Neural cell (in vitro differentiated cells): ENCODE results near the gene FAM3D.

Experiments
- EZH2 ChIP-seq: fragments of 200-600, 300-800 bp; shearing (Covaris generic), sonication (generic); IDR thresholded peaks from 2 replicates; pipeline ENCODE4 v1.6.1; 2014; ENCODE audit warnings: antibody characterized with exemption, low read length, borderline replicate concordance, mild to moderate bottlenecking; ENCODE audit not compliant: insufficient read depth, poor library complexity, severe bottlenecking
- POLR2AphosphoS5 ChIP-seq: IDR thresholded peaks from 2 replicates; pipeline ENCODE4 v1.6.1; 2012
- TF ChIP-seq, protein P1 (sequence below): IDR thresholded peaks from 2 replicates; pipeline ENCODE4 v1.6.1; 2012; ENCODE audit warnings: borderline replicate concordance
- TF ChIP-seq, protein P2 (sequence below): fragments of 450-650 bp; IDR thresholded peaks from 2 replicates; pipeline ENCODE4 v1.5.1; 2014; ENCODE audit warnings: antibody characterized with exemption, mild to moderate bottlenecking, moderate library complexity; ENCODE audit not compliant: poor library complexity, severe bottlenecking

DNA sequence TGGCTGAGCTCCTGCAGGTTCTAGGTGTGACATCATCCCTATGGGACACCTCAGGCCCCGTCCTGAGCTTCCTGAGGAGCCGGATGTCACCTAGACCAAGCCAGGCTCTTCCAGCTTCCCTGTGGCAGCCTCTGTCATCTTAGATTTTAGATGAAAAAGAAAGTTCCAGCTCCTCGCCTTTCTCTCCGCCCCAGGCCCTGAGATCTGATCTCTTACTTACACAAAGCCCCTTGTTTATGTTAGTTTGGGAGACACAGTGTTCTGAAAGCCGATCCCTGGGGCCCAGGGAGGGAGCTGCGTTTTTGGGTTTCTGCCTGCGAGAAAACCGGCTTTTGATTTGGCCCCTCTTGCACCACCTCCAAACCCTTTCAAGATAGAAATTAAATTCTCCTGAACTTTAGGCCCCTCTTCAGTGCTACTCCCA is 49.2 kb downstream of the FAM3D start:
- TF ChIP-seq, protein P1, sequence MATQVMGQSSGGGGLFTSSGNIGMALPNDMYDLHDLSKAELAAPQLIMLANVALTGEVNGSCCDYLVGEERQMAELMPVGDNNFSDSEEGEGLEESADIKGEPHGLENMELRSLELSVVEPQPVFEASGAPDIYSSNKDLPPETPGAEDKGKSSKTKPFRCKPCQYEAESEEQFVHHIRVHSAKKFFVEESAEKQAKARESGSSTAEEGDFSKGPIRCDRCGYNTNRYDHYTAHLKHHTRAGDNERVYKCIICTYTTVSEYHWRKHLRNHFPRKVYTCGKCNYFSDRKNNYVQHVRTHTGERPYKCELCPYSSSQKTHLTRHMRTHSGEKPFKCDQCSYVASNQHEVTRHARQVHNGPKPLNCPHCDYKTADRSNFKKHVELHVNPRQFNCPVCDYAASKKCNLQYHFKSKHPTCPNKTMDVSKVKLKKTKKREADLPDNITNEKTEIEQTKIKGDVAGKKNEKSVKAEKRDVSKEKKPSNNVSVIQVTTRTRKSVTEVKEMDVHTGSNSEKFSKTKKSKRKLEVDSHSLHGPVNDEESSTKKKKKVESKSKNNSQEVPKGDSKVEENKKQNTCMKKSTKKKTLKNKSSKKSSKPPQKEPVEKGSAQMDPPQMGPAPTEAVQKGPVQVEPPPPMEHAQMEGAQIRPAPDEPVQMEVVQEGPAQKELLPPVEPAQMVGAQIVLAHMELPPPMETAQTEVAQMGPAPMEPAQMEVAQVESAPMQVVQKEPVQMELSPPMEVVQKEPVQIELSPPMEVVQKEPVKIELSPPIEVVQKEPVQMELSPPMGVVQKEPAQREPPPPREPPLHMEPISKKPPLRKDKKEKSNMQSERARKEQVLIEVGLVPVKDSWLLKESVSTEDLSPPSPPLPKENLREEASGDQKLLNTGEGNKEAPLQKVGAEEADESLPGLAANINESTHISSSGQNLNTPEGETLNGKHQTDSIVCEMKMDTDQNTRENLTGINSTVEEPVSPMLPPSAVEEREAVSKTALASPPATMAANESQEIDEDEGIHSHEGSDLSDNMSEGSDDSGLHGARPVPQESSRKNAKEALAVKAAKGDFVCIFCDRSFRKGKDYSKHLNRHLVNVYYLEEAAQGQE = no peak
- TF ChIP-seq POLR2AphosphoS5 (no peak), EZH2 (no peak)
- TF ChIP-seq, protein P2, sequence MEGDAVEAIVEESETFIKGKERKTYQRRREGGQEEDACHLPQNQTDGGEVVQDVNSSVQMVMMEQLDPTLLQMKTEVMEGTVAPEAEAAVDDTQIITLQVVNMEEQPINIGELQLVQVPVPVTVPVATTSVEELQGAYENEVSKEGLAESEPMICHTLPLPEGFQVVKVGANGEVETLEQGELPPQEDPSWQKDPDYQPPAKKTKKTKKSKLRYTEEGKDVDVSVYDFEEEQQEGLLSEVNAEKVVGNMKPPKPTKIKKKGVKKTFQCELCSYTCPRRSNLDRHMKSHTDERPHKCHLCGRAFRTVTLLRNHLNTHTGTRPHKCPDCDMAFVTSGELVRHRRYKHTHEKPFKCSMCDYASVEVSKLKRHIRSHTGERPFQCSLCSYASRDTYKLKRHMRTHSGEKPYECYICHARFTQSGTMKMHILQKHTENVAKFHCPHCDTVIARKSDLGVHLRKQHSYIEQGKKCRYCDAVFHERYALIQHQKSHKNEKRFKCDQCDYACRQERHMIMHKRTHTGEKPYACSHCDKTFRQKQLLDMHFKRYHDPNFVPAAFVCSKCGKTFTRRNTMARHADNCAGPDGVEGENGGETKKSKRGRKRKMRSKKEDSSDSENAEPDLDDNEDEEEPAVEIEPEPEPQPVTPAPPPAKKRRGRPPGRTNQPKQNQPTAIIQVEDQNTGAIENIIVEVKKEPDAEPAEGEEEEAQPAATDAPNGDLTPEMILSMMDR = no peak
